Smooth muscle cell (in vitro differentiated cells): ENCODE measurements around the gene ANKFY1. TPM values are rescaled to one million over a fixed set of nuclear protein-coding genes. Genes with fewer than 3 reads are reported as not detected.

Experiments
- DNase-seq: peaks from one replicate; lab custom pipeline; 2025; ENCODE audit not compliant: unreplicated experiment; lab: John Stamatoyannopoulos, UW
- H2AFZ ChIP-seq: fragments of 200-600 bp; sonication (generic); 2 replicates; pipeline ENCODE4 v1.6.0; 2016; ENCODE audit warnings: antibody characterized with exemption, low read depth, mild to moderate bottlenecking
- H3F3A ChIP-seq: fragments of 200-600 bp; sonication (generic); 2 replicates; pipeline ENCODE4 v1.6.0; 2017; ENCODE audit warnings: antibody characterized with exemption, low read depth
- H3K27ac ChIP-seq: fragments of 200-600 bp; sonication (generic); 2 replicates; pipeline ENCODE4 v1.5.1; 2016; ENCODE audit warnings: low read depth, mild to moderate bottlenecking
- H3K27me3 ChIP-seq: fragments of 200-600 bp; sonication (generic); 2 replicates; pipeline ENCODE4 v1.6.1; 2016; ENCODE audit warnings: low read depth, mild to moderate bottlenecking
- H3K36me3 ChIP-seq: fragments of 200-600 bp; sonication (generic); 2 replicates; pipeline ENCODE4 v1.5.1; 2016; ENCODE audit warnings: low read depth
- H3K4me1 ChIP-seq: fragments of 200-600 bp; sonication (generic); 2 replicates; pipeline ENCODE4 v1.5.1; 2016; ENCODE audit warnings: low read depth
- H3K4me2 ChIP-seq: fragments of 200-600 bp; sonication (generic); 2 replicates; pipeline ENCODE4 v1.6.0; 2016; ENCODE audit warnings: mild to moderate bottlenecking
- H3K4me3 ChIP-seq: fragments of 200-600 bp; sonication (generic); 2 replicates; pipeline ENCODE4 v1.5.1; 2016; ENCODE audit warnings: mild to moderate bottlenecking
- H3K79me2 ChIP-seq: fragments of 200-600 bp; sonication (generic); 2 replicates; pipeline ENCODE4 v1.6.0; 2016; ENCODE audit warnings: low read depth, mild to moderate bottlenecking
- H3K9ac ChIP-seq: fragments of 200-600 bp; sonication (generic); 2 replicates; pipeline ENCODE4 v1.6.0; 2016; ENCODE audit warnings: low read depth
- H3K9me3 ChIP-seq: fragments of 200-600 bp; sonication (generic); replicated peaks from 2 replicates; pipeline ENCODE4 v1.5.1; 2016; ENCODE audit warnings: low read depth
- H4K20me1 ChIP-seq: fragments of 200-600 bp; sonication (generic); 2 replicates; pipeline ENCODE4 v1.6.0; 2016; ENCODE audit warnings: low read depth
- WGBS: methylation state at CpG from one replicate; pipeline ENCODE4 v1.1.7; 2016; ENCODE audit warnings: low lambda C conversion rate; 5-methylcytosine and 5-hydroxymethylcytosine counted together
- polyA plus RNA-seq: library from polyadenylated mRNA; unstranded; fragments of >200 nt; fragmentation: Nextera tagmentation; extraction: Ambion mirVana; gene quantifications from 2 replicates; pipeline ENCODE4 v1.2.1, GENCODE V29; 2016
- total RNA-seq: library from RNA; depleted of rRNA; stranded (reverse); fragments of >200 nt; gene quantifications from 2 replicates; pipeline ENCODE4 v1.2.3, GENCODE V29; 2014
- TF ChIP-seq, protein P1 (sequence below): fragments of 200-600 bp; sonication (generic); IDR thresholded peaks from 2 replicates; pipeline ENCODE4 v1.5.1; 2017; ENCODE audit warnings: borderline replicate concordance, mild to moderate bottlenecking, antibody characterized with exemption; ENCODE audit not compliant: insufficient read depth, poor library complexity, severe bottlenecking

Gene ANKFY1
- total and polyA plus RNA-seq, 2 experiments from 2014 or later = 11.5 to 26.3 TPM

DNA sequence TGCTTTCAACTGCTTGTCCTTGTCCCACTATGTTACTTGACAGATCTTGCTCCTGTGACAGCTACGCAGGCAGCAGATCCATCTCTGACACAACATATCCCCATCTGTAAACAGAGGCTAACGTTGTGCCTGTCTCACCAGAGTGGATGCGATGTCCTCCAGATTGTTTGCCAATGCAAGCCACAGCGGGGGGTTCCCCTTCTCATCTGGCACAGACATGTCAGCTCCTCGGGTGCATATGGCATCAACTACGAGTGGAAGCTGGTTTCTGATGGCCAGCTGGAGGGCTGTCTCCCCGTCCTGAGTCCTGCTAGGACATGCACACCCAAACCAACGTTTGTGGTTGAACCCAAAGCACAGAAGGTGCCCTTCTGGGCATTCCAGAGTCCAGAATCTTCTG lies 81.7 kb downstream of the ANKFY1 start:
- 95% methylated on average over 8 of the region's 8 CpGs for WGBS
- TF ChIP-seq, protein P1, sequence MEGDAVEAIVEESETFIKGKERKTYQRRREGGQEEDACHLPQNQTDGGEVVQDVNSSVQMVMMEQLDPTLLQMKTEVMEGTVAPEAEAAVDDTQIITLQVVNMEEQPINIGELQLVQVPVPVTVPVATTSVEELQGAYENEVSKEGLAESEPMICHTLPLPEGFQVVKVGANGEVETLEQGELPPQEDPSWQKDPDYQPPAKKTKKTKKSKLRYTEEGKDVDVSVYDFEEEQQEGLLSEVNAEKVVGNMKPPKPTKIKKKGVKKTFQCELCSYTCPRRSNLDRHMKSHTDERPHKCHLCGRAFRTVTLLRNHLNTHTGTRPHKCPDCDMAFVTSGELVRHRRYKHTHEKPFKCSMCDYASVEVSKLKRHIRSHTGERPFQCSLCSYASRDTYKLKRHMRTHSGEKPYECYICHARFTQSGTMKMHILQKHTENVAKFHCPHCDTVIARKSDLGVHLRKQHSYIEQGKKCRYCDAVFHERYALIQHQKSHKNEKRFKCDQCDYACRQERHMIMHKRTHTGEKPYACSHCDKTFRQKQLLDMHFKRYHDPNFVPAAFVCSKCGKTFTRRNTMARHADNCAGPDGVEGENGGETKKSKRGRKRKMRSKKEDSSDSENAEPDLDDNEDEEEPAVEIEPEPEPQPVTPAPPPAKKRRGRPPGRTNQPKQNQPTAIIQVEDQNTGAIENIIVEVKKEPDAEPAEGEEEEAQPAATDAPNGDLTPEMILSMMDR = no peak
- Histone ChIP-seq H3K4me3 (no peak overlapping the region), H3K79me2 (no peaks in the 10 kb centered on the region), H3K9me3 (no peaks in the 10 kb centered on the region), H3K27me3 (no peaks in the 10 kb centered on the region), H3K4me2 (no peak overlapping the region), H3K9ac (no peak overlapping the region), H3K27ac (no peak overlapping the region), H3K36me3 (peaks cover 30% of the 10 kb centered on the region), H2AFZ (no peak overlapping the region), H3F3A (peaks cover 7% of the 10 kb centered on the region), H3K4me1 (no peaks in the 10 kb centered on the region), H4K20me1 (peaks cover 30% of the 10 kb centered on the region)
- no peak for DNase-seq

DNA sequence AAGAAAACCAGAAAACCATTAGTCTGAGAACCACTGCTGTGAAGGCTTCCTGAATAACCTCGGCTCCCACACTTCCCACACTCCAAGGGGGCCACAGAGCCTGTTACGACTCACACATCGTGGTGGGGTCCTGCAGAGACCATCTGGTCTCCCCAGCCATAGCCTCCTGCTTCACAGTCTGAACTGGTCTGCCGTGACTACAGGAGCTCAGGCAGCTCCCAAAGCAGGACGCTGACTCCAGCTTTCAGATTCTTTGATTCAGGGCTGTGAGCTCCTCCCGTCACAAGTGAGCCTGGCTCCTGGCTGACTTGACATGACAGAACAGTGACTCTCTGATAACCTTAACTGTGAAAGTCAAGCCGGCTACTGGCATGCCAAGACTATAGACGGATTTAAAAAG lies 83.0 kb downstream of the ANKFY1 start:
- Histone ChIP-seq H3K9me3 (no peaks in the 10 kb centered on the region), H3F3A (peaks cover 5% of the 10 kb centered on the region), H4K20me1 (peaks cover 31% of the 10 kb centered on the region), H3K27me3 (no peaks in the 10 kb centered on the region), H3K79me2 (no peaks in the 10 kb centered on the region), H3K4me2 (no peak overlapping the region), H3K4me3 (no peak overlapping the region), H2AFZ (no peak overlapping the region), H3K9ac (no peak overlapping the region), H3K27ac (no peak overlapping the region), H3K36me3 (peaks cover 30% of the 10 kb centered on the region), H3K4me1 (no peaks in the 10 kb centered on the region)
- TF ChIP-seq, protein P1 = no peak
- WGBS = 69% methylated on average over 8 of the region's 8 CpGs
- no peak for DNase-seq

DNA sequence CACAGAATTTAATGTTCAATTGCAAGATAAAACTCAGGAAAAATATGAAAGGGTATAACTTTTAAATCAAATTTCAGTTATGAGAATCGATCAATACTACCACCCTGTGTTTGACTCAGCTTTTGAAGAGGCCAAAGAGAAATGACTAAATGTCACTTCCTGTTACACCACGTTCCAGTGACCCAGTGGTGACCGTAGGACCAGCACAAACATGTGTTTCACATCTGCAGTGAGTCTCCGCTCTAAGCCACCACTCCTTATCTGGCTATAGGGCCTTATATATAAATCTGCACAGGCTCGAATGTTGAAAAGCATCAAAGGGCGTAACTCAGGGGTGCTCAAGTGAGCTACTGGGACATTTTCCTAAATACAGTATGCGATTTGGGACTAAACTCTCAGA lies 84.7 kb downstream of the ANKFY1 start:
- TF ChIP-seq, protein P1 = no peak
- H4K20me1 ChIP-seq = peaks cover 46% of the 10 kb centered on the region
- peaks cover 5% of the 10 kb centered on the region for H3F3A ChIP-seq
- H3K36me3 ChIP-seq = peaks cover 27% of the 10 kb centered on the region
- no peak overlapping the region for H2AFZ ChIP-seq
- H3K4me3 ChIP-seq = no peak overlapping the region
- WGBS = 72% methylated on average over 7 of the region's 7 CpGs
- no peaks in the 10 kb centered on the region for H3K27me3 ChIP-seq
- H3K4me1 ChIP-seq = no peaks in the 10 kb centered on the region
- H3K27ac ChIP-seq = no peak overlapping the region
- H3K9me3 ChIP-seq = no peaks in the 10 kb centered on the region
- no peak overlapping the region for H3K4me2 ChIP-seq
- no peak for DNase-seq
- H3K79me2 ChIP-seq = no peaks in the 10 kb centered on the region
- no peak overlapping the region for H3K9ac ChIP-seq

GRCh38 chr17:4178651-4179050 lies 85.1 kb downstream of the ANKFY1 start:
- H3K4me2 ChIP-seq = no peak overlapping the region
- TF ChIP-seq, protein P1 = no peak
- no peaks in the 10 kb centered on the region for H3K4me1 ChIP-seq
- no peaks in the 10 kb centered on the region for H3K27me3 ChIP-seq
- peaks cover 5% of the 10 kb centered on the region for H3F3A ChIP-seq
- H2AFZ ChIP-seq = no peak overlapping the region
- H3K4me3 ChIP-seq = no peak overlapping the region
- H3K9me3 ChIP-seq = no peaks in the 10 kb centered on the region
- peaks cover 50% of the 10 kb centered on the region for H4K20me1 ChIP-seq
- 93% methylated on average over 15 of the region's 15 CpGs for WGBS
- H3K79me2 ChIP-seq = no peaks in the 10 kb centered on the region
- H3K36me3 ChIP-seq = peaks cover 23% of the 10 kb centered on the region
- H3K27ac ChIP-seq = no peak overlapping the region
- no peak for DNase-seq
- no peak overlapping the region for H3K9ac ChIP-seq
